K562 (cell line): ENCODE measurements around the gene ELAVL3. TPM values are rescaled to one million over a fixed set of nuclear protein-coding genes. Genes with fewer than 3 reads are reported as not detected.

Source experiments
- ATAC-seq: fragments of 200-7000 bp; cut with Tn5 transposase; 3 replicates; pipeline ENCODE4 v1.9.1; 2020; ENCODE audit warnings: moderate library complexity
- BruUV-seq: library from RNA; stranded (reverse); fragments of 400-500 nt; replicated peaks from 2 replicates; lab custom pipeline; 2021; lab: Mats Ljungman, UMichigan
- CTCF ChIA-PET: fragments of 300-600 bp; formaldehyde crosslinking; extraction: SDS; loops from one replicate; lab custom pipeline; 2021; ENCODE audit warnings: low intra/inter-chr PET ratio; lab: Yijun Ruan, JAX
- POLR2A ChIA-PET: fragments of 300-600, 350-650 bp; sonication (Branson Sonifier 250); formaldehyde crosslinking; extraction: SDS; loops from one replicate; lab custom pipeline; 2021; ENCODE audit warnings: antibody characterized with exemption, inconsistent platforms; lab: Yijun Ruan, JAX
- DNase-seq, 4 experiments: peaks; one replicate each; pipeline versions ENCODE4 v3.0.0 to v3.0.0-alpha.2; 2011 to 2018; ENCODE audit warnings: low spot score in 3 of 4, mixed read lengths in 3 of 4; ENCODE audit errors: extremely low read depth in 1 of 4
- FAIRE-seq: peaks from 2 replicates; lab custom pipeline; 2011; peaks lifted over from hg19 to GRCh38; lab: Jason Lieb, UNC
- H2AFZ ChIP-seq: 2 replicates; pipeline ENCODE4 v1.6.0; 2011; ENCODE audit warnings: low read depth, low read length, control low read depth, inconsistent platforms
- H3K27ac ChIP-seq: fragments of 200-600 bp; 3 replicates; pipeline ENCODE4 v1.8.0; 2011; ENCODE audit warnings: low read depth, mild to moderate bottlenecking, control low read depth, inconsistent platforms, low read length, moderate library complexity, mixed read lengths; ENCODE audit errors: extremely low read depth
- H3K27me3 ChIP-seq, 2 experiments: fragments of 300-600 bp in 1 of 2; 2 replicates in 1 of 2; 3 replicates in 1 of 2; pipeline versions ENCODE4 v1.6.0 to v1.8.0; 2011; ENCODE audit warnings: inconsistent platforms in 2 of 2, low read length in 2 of 2, mild to moderate bottlenecking in 1 of 2, mixed read lengths in 1 of 2, moderate library complexity in 1 of 2; ENCODE audit not compliant: control insufficient read depth in 2 of 2, insufficient read depth in 2 of 2
- H3K36me3 ChIP-seq: fragments of 300-600 bp; 3 replicates; pipeline ENCODE4 v1.8.0; 2011; ENCODE audit warnings: mild to moderate bottlenecking, low read length, inconsistent platforms; ENCODE audit not compliant: control insufficient read depth, insufficient read depth
- H3K4me1 ChIP-seq, 2 experiments: fragments of 200-600 bp in 1 of 2; replicated peaks in 1 of 2; 2 replicates in 1 of 2; 3 replicates in 1 of 2; pipeline versions ENCODE4 v1.5.1 to v1.8.0; 2011; ENCODE audit warnings: inconsistent platforms in 2 of 2, low read length in 2 of 2, mild to moderate bottlenecking in 1 of 2, mixed read lengths in 1 of 2, moderate library complexity in 1 of 2; ENCODE audit not compliant: control insufficient read depth in 2 of 2, insufficient read depth in 2 of 2
- H3K4me2 ChIP-seq: 2 replicates; pipeline ENCODE4 v1.6.1; 2011; ENCODE audit warnings: low read length, control low read depth, inconsistent platforms, mixed read lengths; ENCODE audit not compliant: insufficient read depth
- H3K4me3 ChIP-seq: fragments of 200-600 bp; sonication (generic), shearing (Covaris generic); 2 replicates; pipeline ENCODE4 v1.5.1; 2016; ENCODE audit warnings: control low read depth, inconsistent platforms
- H3K79me2 ChIP-seq: fragments of 200-600 bp; 3 replicates; pipeline ENCODE4 v1.8.0; 2011; ENCODE audit warnings: low read length, inconsistent platforms; ENCODE audit not compliant: control insufficient read depth, insufficient read depth
- H3K9ac ChIP-seq, 2 experiments: 2 replicates each; pipeline versions ENCODE4 v1.6.0 to v1.6.1; 2011; ENCODE audit warnings: low read depth in 2 of 2, low read length in 2 of 2, control low read depth in 1 of 2, inconsistent platforms in 1 of 2, mild to moderate bottlenecking in 1 of 2, mixed read lengths in 1 of 2; ENCODE audit not compliant: insufficient read depth in 1 of 2
- H3K9me1 ChIP-seq: one replicate; pipeline ENCODE4 v1.6.0; 2011; ENCODE audit warnings: inconsistent platforms, mild to moderate bottlenecking, low read length, moderate library complexity; ENCODE audit not compliant: control insufficient read depth, insufficient read depth
- H3K9me3 ChIP-seq: replicated peaks from 2 replicates; pipeline ENCODE4 v1.5.1; 2011; ENCODE audit warnings: low read depth, low read length, inconsistent platforms; ENCODE audit not compliant: control insufficient read depth, insufficient read depth
- H4K20me1 ChIP-seq: replicated peaks from 2 replicates; pipeline ENCODE4 v1.6.1; 2011; ENCODE audit warnings: low read length, inconsistent platforms, mixed read lengths; ENCODE audit not compliant: control insufficient read depth, insufficient read depth
- CBFA2T3 ChIP-seq: fragments of 450-650 bp; IDR thresholded peaks from 2 replicates; pipeline ENCODE4 v1.6.1; 2017
- HNRNPL ChIP-seq: fragments of 200-400 bp; formaldehyde crosslinking; IDR thresholded peaks from 2 replicates; pipeline ENCODE4 v1.6.1; 2017; ENCODE audit warnings: low read depth, mild to moderate bottlenecking, low read length
- KAT2B ChIP-seq: IDR thresholded peaks from one replicate; pipeline ENCODE4 v1.6.1; 2012; ENCODE audit warnings: low read depth, mild to moderate bottlenecking, control low read depth, inconsistent platforms, low read length, moderate library complexity
- MAX ChIP-seq: sonication (generic); formaldehyde crosslinking; IDR thresholded peaks from 2 replicates; pipeline ENCODE4 v1.9.0; 2022; ENCODE audit warnings: mild to moderate bottlenecking, missing genetic modification reagents
- MITF ChIP-seq: IDR thresholded peaks from 2 replicates; pipeline ENCODE4 v1.6.1; 2014; ENCODE audit warnings: antibody characterized with exemption
- NFE2 ChIP-seq: IDR thresholded peaks from 2 replicates; pipeline ENCODE4 v1.6.1; 2014; ENCODE audit warnings: antibody characterized with exemption, low read depth
- NFYB ChIP-seq: IDR thresholded peaks from 2 replicates; pipeline ENCODE4 v1.6.1; 2011; ENCODE audit warnings: mild to moderate bottlenecking, moderate library complexity; ENCODE audit not compliant: insufficient read length; ENCODE audit errors: extremely low read depth
- POLR2G ChIP-seq: fragments of 200-400 bp; formaldehyde crosslinking; IDR thresholded peaks from 2 replicates; pipeline ENCODE4 v1.6.1; 2017; ENCODE audit warnings: low read depth, mild to moderate bottlenecking, antibody characterized with exemption, low read length, moderate library complexity
- RCOR1 ChIP-seq, 2 experiments: IDR thresholded peaks; 2 replicates each; pipeline ENCODE4 v1.6.1; 2012; ENCODE audit warnings: low read depth in 2 of 2, low read length in 2 of 2, borderline replicate concordance in 1 of 2, improper control_type of control experiment in 1 of 2
- SAP30 ChIP-seq: fragments of 200-600 bp; sonication (generic); IDR thresholded peaks from 2 replicates; pipeline ENCODE4 v1.6.1; 2012; ENCODE audit warnings: borderline replicate concordance, low read depth, mild to moderate bottlenecking, moderate library complexity, low read length, control low read depth, inconsistent platforms; ENCODE audit not compliant: insufficient read depth, poor library complexity, severe bottlenecking
- YBX1 ChIP-seq: fragments of 450-650 bp; IDR thresholded peaks from 2 replicates; pipeline ENCODE4 v1.7.1; 2016; ENCODE audit warnings: mild to moderate bottlenecking
- ZNF740 ChIP-seq, 3 experiments: fragments of 200-800 bp in 1 of 3; sonication (Bioruptor generic) in 1 of 3; sonication (generic) in 1 of 3; formaldehyde crosslinking in 1 of 3; IDR thresholded peaks; 2 replicates each; pipeline versions ENCODE4 v1.6.1 to v1.8.0; 2016 to 2022; ENCODE audit warnings: mild to moderate bottlenecking in 2 of 3, missing compliant biosample characterization in 2 of 3, missing genetic modification characterization in 2 of 3, missing genetic modification reagents in 1 of 3
- ZSCAN32 ChIP-seq: fragments of 450-650 bp; formaldehyde crosslinking; IDR thresholded peaks from 2 replicates; pipeline ENCODE4 v1.4.0; 2020; ENCODE audit warnings: mild to moderate bottlenecking, moderate library complexity
- whole genome bisulfite sequencing: fragments of 100-300 bp; shearing (Covaris generic); methylation state at CpG from one replicate; pipeline ENCODE4 v1.1.6; 2016; ENCODE audit warnings: low coverage, mixed read lengths; ENCODE audit not compliant: insufficient coverage; ENCODE audit errors: missing lambda C conversion rate; 5-methylcytosine and 5-hydroxymethylcytosine counted together
- in situ Hi-C: fragments of 300-500 bp; cut with MboI; formaldehyde crosslinking; loops from 4 replicates; pipeline ENCODE4 v1.15.0; 2018; ENCODE audit warnings: inconsistent platforms, mixed read lengths
- intact Hi-C: fragments of 100-400 bp; cut with micrococcal nuclease; formaldehyde crosslinking; loops from 2 replicates; pipeline ENCODE4 v1.14.2; 2022
- polyA plus RNA-seq, 8 experiments: library from polyadenylated mRNA; depleted of rRNA in 4 of 8; stranded (reverse) in 5 of 8; unstranded in 3 of 8; fragments of >200 nt; fragmentation: Nextera tagmentation in 2 of 8; fragmentation: Illumina TruSeq in 1 of 8; extraction: Ambion mirVana in 2 of 8; extraction: Trizol in 1 of 8; gene quantifications; 2 replicates each; pipeline versions ENCODE4 v1.2.1 to v1.2.3, GENCODE V29; 2011 to 2014; ENCODE audit warnings: inconsistent platforms in 1 of 8, missing spikeins in 1 of 8
- total RNA-seq, 7 experiments: library from RNA; depleted of rRNA in 6 of 7; stranded (reverse); fragments of >200 nt in 6 of 7; fragmentation: Illumina TruSeq in 2 of 7; extraction: Trizol in 2 of 7; gene quantifications; 2 replicates each; pipeline versions ENCODE4 v1.2.1 to v1.2.3, GENCODE V29; 2011 to 2021; ENCODE audit warnings: low replicate concordance in 1 of 7
- TF ChIP-seq, protein P1 (sequence below): fragments of 250-450 bp; sonication (Bioruptor Pico); IDR thresholded peaks from 2 replicates; pipeline ENCODE4 v1.5.0; 2020; ENCODE audit warnings: mild to moderate bottlenecking
- TF ChIP-seq, protein P2 (sequence below): sonication (generic); formaldehyde crosslinking; IDR thresholded peaks from 2 replicates; pipeline ENCODE4 v1.9.0; 2022; ENCODE audit warnings: mild to moderate bottlenecking, missing genetic modification reagents

The ELAVL3 gene
- total and polyA plus RNA-seq, 9 of the 15 experiments (the other 6 are each of a cell fraction or from before 2014, with no cell fraction given): not detected

DNA sequence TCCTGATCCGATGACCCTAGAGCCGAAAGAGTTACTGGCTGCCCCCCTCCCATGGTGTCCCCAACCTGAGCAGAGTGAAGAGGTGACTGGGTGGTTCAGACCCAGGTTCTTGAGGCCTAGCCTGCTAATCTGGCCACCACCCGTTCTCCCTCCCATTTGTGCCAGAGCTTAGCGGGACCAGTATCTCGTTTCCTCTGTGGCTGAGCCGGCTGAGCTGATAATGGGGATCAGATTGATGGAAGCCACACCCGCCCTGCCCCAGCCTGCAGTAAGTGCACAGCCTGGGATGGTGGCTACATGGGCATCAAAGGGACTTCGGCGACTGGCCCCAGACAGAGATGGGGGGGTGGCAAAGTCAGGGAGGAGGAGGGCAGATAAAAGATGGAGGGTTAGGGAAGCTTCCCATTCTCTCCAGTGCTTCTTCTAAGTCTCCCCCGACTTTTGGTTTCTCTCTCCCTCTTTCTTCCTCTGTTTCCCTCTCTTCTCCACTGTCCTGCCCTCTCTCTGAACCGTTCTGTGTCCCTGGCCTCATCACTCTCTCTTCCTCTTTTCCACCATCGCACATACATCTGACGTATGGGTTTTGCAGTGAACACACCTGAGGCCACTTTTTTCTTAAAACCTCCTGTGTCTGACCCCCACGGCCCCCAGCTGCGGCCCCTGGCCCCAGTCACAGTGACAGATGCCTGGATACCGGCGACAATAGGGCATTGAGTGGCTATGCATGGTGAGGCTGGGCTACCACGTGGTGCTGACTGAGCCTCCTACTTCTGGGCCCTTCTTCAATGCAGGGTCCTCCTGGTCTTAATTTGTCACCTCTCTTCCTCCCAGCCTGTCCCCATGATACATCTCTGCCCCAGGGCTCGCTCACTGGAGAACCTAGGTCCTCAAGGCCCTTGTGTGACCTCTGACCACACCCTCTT is 2.4 kb downstream of the ELAVL3 start:
- H4K20me1 ChIP-seq: no peaks in the 10 kb centered on the region; the same call in 1 of the 2 replicates
- DNase-seq (peak in 2 of 4 experiments; percentile 10 to 32), ATAC-seq (no peak), FAIRE-seq (no peak)
- in situ Hi-C loops (no loop called here), intact Hi-C loops (no loop called here)
- no peaks in the 10 kb centered on the region for H3K36me3 ChIP-seq
- H3K9me3 ChIP-seq: no peaks in the 10 kb centered on the region
- H3K4me2 ChIP-seq: peak overlapping the region; percentile 51; the same call in 1 of the 2 replicates
- no peak overlapping the region for H3K4me3 ChIP-seq
- no peak overlapping the region for H3K27ac ChIP-seq
- BruUV-seq: no TSS peak
- H3K9me1 ChIP-seq: no peaks in the 10 kb centered on the region
- ChIA-PET CTCF (no interaction called here), POLR2A (no interaction called here)
- WGBS: 18% methylated on average over 19 of the region's 19 CpGs
- H3K9ac ChIP-seq: no peak overlapping the region
- no peaks in the 10 kb centered on the region for H3K79me2 ChIP-seq
- peak overlapping the region; percentile 78; the same call in 1 of the 2 replicates for H2AFZ ChIP-seq
- H3K27me3 ChIP-seq: peaks cover 0 to 3% of the 10 kb centered on the region in 2 experiments; a peak in 3 of 5 replicates
- peaks cover 9 to 49% of the 10 kb centered on the region in 2 experiments; a peak in 4 of 5 replicates for H3K4me1 ChIP-seq
- TF ChIP-seq CBFA2T3 (peak; percentile 50), ZNF740 (CRISPR knock-in tag; IDR thresholded peaks at IDR 0.05) (0 out of 2 replicates have a peak, but pooled peaks have one; percentile 8), ZNF740 (tag; IDR thresholded peaks at IDR 0.05) (no peak), RCOR1 (IDR thresholded peaks at IDR 0.05; ENCODE audit: borderline replicate concordance in 1 of 2, low read depth in 2 of 2, low read length in 2 of 2) (peak in 1 of 2 experiments; percentile 55; a peak in 2 of 4 replicates), ZSCAN32 (no peak), HNRNPL (no peak), POLR2G (no peak), KAT2B (no peak), NFE2 (no peak), MAX (CRISPR knock-in tag) (peak; percentile 38; the same call in 1 of the 2 replicates), MITF (no peak), SAP30 (no peak), NFYB (no peak), YBX1 (no peak)
- TF ChIP-seq, protein P1, sequence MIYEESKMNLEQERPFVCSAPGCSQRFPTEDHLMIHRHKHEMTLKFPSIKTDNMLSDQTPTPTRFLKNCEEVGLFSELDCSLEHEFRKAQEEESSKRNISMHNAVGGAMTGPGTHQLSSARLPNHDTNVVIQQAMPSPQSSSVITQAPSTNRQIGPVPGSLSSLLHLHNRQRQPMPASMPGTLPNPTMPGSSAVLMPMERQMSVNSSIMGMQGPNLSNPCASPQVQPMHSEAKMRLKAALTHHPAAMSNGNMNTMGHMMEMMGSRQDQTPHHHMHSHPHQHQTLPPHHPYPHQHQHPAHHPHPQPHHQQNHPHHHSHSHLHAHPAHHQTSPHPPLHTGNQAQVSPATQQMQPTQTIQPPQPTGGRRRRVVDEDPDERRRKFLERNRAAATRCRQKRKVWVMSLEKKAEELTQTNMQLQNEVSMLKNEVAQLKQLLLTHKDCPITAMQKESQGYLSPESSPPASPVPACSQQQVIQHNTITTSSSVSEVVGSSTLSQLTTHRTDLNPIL (CRISPR knock-in tag): no peak
- TF ChIP-seq, protein P2, sequence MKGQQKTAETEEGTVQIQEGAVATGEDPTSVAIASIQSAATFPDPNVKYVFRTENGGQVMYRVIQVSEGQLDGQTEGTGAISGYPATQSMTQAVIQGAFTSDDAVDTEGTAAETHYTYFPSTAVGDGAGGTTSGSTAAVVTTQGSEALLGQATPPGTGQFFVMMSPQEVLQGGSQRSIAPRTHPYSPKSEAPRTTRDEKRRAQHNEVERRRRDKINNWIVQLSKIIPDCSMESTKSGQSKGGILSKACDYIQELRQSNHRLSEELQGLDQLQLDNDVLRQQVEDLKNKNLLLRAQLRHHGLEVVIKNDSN (CRISPR knock-in tag): peak; percentile 29; the same call in 1 of the 2 replicates
